AG04450 (cell line): ENCODE measurements around the gene KMT5C. TPM values are rescaled to one million over a fixed set of nuclear protein-coding genes. Genes with fewer than 3 reads are reported as not detected.

Source experiments
- CTCF ChIA-PET: fragments of 300-600, 350-600 bp; formaldehyde crosslinking; extraction: SDS; loops from one replicate; lab custom pipeline; 2022; ENCODE audit warnings: antibody characterized with exemption, inconsistent platforms; lab: Charles Lee
- POLR2A ChIA-PET: fragments of 350-600 bp; formaldehyde crosslinking; extraction: SDS; loops from one replicate; lab custom pipeline; 2021; ENCODE audit warnings: antibody characterized with exemption, inconsistent platforms; lab: Yijun Ruan, JAX
- DNase-seq: peaks from one replicate; pipeline ENCODE4 v3.0.0-alpha.2; 2011; ENCODE audit warnings: low read depth, low spot score
- H3K27ac ChIP-seq: one replicate; pipeline ENCODE4 v1.5.1; 2012; ENCODE audit warnings: low read depth, low read length, control low read depth
- H3K27me3 ChIP-seq: one replicate; pipeline ENCODE4 v1.6.0; 2012; ENCODE audit warnings: low read length; ENCODE audit not compliant: control insufficient read depth, insufficient read depth
- H3K4me3 ChIP-seq: 2 replicates; pipeline ENCODE4 v1.5.1; 2011; ENCODE audit warnings: mild to moderate bottlenecking, low read depth, low read length, control low read depth
- H3K9me3 ChIP-seq: 2 replicates; pipeline ENCODE4 v1.5.1; 2012; ENCODE audit warnings: low read length; ENCODE audit not compliant: control insufficient read depth, insufficient read depth
- CTCF ChIP-seq: IDR thresholded peaks from 2 replicates; pipeline ENCODE4 v1.5.1; 2011; ENCODE audit warnings: low read depth, low read length, control low read depth, inconsistent platforms
- polyA plus RNA-seq: library from polyadenylated mRNA; depleted of rRNA; stranded (reverse); fragments of >200 nt; gene quantifications from 2 replicates; pipeline ENCODE4 v1.2.3, GENCODE V29; 2011

KMT5C gene
- polyA plus RNA-seq, 1 experiment = 2.6 TPM

DNA sequence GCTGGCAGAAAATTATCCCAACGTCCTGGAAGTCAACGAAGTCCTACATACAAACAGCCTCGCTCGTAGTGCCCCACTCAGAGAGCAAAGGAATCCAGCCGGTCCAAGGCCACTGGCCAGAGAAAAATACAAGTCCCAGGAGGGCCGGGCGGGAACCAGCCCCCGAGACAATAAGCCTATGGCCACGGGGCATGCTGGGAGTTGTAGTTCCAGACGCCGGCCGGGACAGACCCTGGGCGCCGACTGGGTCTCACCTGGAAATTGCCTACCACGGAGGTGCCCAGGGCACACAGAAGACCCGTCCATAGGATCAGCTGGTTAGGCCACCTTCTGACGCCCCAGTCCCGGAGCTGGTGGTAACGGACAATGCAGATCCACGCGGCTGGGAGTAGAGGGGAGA lies 19.9 kb upstream of the KMT5C start:
- H3K9me3 ChIP-seq = peaks cover 6% of the 10 kb centered on the region
- TF ChIP-seq CTCF = no peak
- H3K4me3 ChIP-seq = no peak overlapping the region
- ChIA-PET CTCF (no interaction called here), POLR2A (interaction anchor here (0.7 kb wide), 1 partner anchor 17 kb away, joined by 6 read pairs; no protein-coding TSS in a partner anchor)
- no peak for DNase-seq
- H3K27me3 ChIP-seq = peaks cover 12% of the 10 kb centered on the region
- no peak overlapping the region for H3K27ac ChIP-seq

DNA sequence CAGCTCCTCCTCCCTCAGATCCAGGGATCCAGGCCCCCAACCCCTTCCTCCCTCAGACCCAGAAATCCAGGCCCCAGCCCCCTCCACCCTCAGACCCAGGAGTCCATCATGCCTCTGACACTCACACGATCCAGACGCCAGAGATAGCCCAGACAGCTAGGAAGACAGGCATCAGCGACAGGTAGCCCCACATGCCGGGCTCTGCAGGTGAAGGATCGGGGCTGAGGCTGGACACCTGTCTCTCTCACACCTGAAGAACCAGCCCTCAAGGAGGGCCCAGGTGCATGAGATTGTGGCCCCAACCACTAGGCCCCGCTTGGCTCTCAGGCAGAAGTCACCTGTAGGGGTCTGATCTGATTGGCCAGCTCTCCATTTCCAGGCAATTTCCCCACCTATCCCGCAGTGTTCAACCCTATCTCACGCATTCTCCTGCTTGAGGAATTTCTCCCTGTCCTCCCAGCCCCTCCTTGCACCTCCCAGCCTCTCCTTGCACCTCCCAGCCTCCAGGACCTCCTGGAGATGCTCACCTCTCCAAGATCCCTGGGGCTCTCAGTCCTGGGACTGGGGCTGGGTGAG lies 18.7 kb upstream of the KMT5C start:
- DNase-seq = no peak
- H3K27ac ChIP-seq = no peak overlapping the region
- ChIA-PET CTCF (interaction anchor here (0.5 to 1.2 kb wide), 3 partner anchors 19 to 310 kb away, joined by 3 to 5 read pairs (median 4); no protein-coding TSS in a partner anchor), POLR2A (interaction anchor here (0.5 to 2.0 kb wide), 2 partner anchors 18 to 72 kb away, joined by 7 to 8 read pairs; partner anchors contain the start of gene KMT5C)
- TF ChIP-seq CTCF = no peak
- peaks cover 5% of the 10 kb centered on the region for H3K9me3 ChIP-seq
- no peak overlapping the region for H3K4me3 ChIP-seq
- H3K27me3 ChIP-seq = peaks cover 15% of the 10 kb centered on the region

GRCh38 chr19:55321466-55322137 lies 18.1 kb upstream of the KMT5C start:
- Histone ChIP-seq H3K27ac (no peak overlapping the region), H3K27me3 (peaks cover 15% of the 10 kb centered on the region), H3K9me3 (peaks cover 1% of the 10 kb centered on the region; the same call in 1 of the 2 replicates), H3K4me3 (no peak overlapping the region)
- no peak for TF ChIP-seq CTCF
- ChIA-PET CTCF (interaction anchor here (0.5 to 1.4 kb wide), 6 partner anchors 19 to 309 kb away, joined by 3 to 6 read pairs (median 4); no protein-coding TSS in a partner anchor), POLR2A (interaction anchor here (1.2 to 2.0 kb wide), 2 partner anchors 8 to 18 kb away, joined by 3 to 7 read pairs; partner anchors contain the start of gene KMT5C)
- no peak for DNase-seq

DNA sequence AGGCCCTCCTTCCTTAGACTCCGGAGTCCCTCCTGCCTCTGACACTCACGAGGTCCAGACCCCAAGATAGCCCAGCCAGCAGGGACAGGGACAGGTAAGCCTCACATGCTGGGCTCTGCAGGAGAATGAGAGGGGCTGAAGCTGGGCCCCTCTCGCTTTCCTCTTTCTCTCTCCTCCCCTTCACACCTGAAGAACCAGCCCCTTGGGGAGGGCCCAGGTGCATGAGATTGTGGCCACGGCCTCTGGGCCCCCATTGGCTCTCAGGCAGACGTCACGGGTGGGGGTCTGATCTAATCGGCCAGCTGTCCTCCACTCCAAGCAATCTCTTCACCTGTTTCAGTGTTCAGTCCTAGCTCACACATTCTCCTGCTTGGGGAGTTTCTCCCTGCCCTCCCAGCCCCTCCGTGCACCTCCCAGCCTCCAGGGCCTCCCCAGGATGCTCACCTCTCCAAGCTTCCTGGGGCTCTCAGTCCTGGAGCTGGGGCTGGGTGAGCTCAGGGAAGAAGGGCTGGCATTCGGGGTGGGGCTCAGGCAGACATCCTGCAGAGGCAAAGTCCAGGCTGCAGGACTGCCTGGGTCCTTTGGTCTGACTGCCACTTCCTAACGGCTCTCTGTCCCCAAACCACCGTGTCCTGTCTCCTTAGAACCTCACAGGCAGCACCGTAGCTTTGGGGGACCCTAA lies 17.3 kb upstream of the KMT5C start:
- Histone ChIP-seq H3K27ac (no peak overlapping the region), H3K27me3 (peaks cover 15% of the 10 kb centered on the region), H3K9me3 (no peaks in the 10 kb centered on the region), H3K4me3 (no peak overlapping the region)
- no peak for TF ChIP-seq CTCF
- ChIA-PET POLR2A (interaction anchor here (0.6 to 2.0 kb wide), 4 partner anchors 9 to 85 kb away, joined by 3 to 7 read pairs (median 4); partner anchors contain the start of genes KMT5C and UBE2S), CTCF (interaction anchor here (1.0 to 1.4 kb wide), 3 partner anchors 21 to 182 kb away, joined by 3 to 6 read pairs (median 3); no protein-coding TSS in a partner anchor)
- DNase-seq = no peak
